HEK293T (cell line): ENCODE data around the gene BCL2A1.
"Not testable (repeated sequence)": the region's sequence is repeated elsewhere in the genome, so short reads cannot be mapped to it uniquely, and the experiment has no call there.

Experiments used
- CTCF ChIA-PET: fragments of 350-600 bp; formaldehyde crosslinking; extraction: SDS; loops from one replicate; lab custom pipeline; 2021; ENCODE audit warnings: antibody characterized with exemption, inconsistent platforms; lab: Yijun Ruan, JAX
- POLR2A ChIA-PET: fragments of 350-600 bp; formaldehyde crosslinking; extraction: SDS; loops from one replicate; lab custom pipeline; 2020; ENCODE audit warnings: antibody characterized with exemption, inconsistent platforms; lab: Yijun Ruan, JAX
- DNase-seq: peaks from one replicate; pipeline ENCODE4 v3.0.0; 2012; ENCODE audit warnings: mixed read lengths; ENCODE audit errors: extremely low spot score
- ARNT ChIP-seq: fragments of 450-650 bp; IDR thresholded peaks from 2 replicates; pipeline ENCODE4 v1.6.1; 2017; ENCODE audit warnings: mild to moderate bottlenecking
- BHLHE40 ChIP-seq: fragments of 450-650 bp; IDR thresholded peaks from 2 replicates; pipeline ENCODE4 v1.6.1; 2016; ENCODE audit warnings: mild to moderate bottlenecking, moderate library complexity, borderline replicate concordance
- CTBP1 ChIP-seq: fragments of 450-650 bp; IDR thresholded peaks from 2 replicates; pipeline ENCODE4 v1.6.1; 2016; ENCODE audit warnings: borderline replicate concordance
- ELF4 ChIP-seq: fragments of 450-650 bp; IDR thresholded peaks from 2 replicates; pipeline ENCODE4 v1.6.1; 2017; ENCODE audit warnings: antibody characterized with exemption
- FOXA1 ChIP-seq: fragments of 450-650 bp; IDR thresholded peaks from 2 replicates; pipeline ENCODE4 v1.6.1; 2016; ENCODE audit warnings: mild to moderate bottlenecking
- FOXK2 ChIP-seq: fragments of 450-650 bp; IDR thresholded peaks from 2 replicates; pipeline ENCODE4 v1.6.1; 2016; ENCODE audit warnings: mild to moderate bottlenecking
- FOXM1 ChIP-seq: fragments of 450-650 bp; IDR thresholded peaks from 2 replicates; pipeline ENCODE4 v1.6.1; 2017; ENCODE audit warnings: mild to moderate bottlenecking, borderline replicate concordance
- HDGF ChIP-seq: fragments of 450-650 bp; IDR thresholded peaks from 2 replicates; pipeline ENCODE4 v1.6.1; 2017; ENCODE audit warnings: antibody characterized with exemption, borderline replicate concordance
- L3MBTL2 ChIP-seq: fragments of 450-650 bp; conservative IDR thresholded peaks from 2 replicates; pipeline ENCODE4 v1.6.1; 2016; ENCODE audit warnings: mild to moderate bottlenecking
- LEF1 ChIP-seq: fragments of 450-650 bp; IDR thresholded peaks from 2 replicates; pipeline ENCODE4 v1.6.1; 2017; ENCODE audit warnings: mild to moderate bottlenecking, borderline replicate concordance
- NFRKB ChIP-seq: fragments of 450-650 bp; IDR thresholded peaks from 2 replicates; pipeline ENCODE4 v1.6.1; 2016; ENCODE audit warnings: mild to moderate bottlenecking, moderate library complexity
- SP1 ChIP-seq: fragments of 450-650 bp; IDR thresholded peaks from 2 replicates; pipeline ENCODE4 v1.6.1; 2017
- SUZ12 ChIP-seq: fragments of 450-650 bp; IDR thresholded peaks from 2 replicates; pipeline ENCODE4 v1.6.1; 2016; ENCODE audit warnings: mild to moderate bottlenecking
- TARDBP ChIP-seq: fragments of 450-650 bp; IDR thresholded peaks from 2 replicates; pipeline ENCODE4 v1.6.1; 2016
- ZNF384 ChIP-seq: fragments of 450-650 bp; IDR thresholded peaks from 2 replicates; pipeline ENCODE4 v1.6.1; 2016
- TF ChIP-seq, protein P1 (sequence below): fragments of 450-650 bp; IDR thresholded peaks from 2 replicates; pipeline ENCODE4 v1.6.1; 2016

The BCL2A1 gene

DNA sequence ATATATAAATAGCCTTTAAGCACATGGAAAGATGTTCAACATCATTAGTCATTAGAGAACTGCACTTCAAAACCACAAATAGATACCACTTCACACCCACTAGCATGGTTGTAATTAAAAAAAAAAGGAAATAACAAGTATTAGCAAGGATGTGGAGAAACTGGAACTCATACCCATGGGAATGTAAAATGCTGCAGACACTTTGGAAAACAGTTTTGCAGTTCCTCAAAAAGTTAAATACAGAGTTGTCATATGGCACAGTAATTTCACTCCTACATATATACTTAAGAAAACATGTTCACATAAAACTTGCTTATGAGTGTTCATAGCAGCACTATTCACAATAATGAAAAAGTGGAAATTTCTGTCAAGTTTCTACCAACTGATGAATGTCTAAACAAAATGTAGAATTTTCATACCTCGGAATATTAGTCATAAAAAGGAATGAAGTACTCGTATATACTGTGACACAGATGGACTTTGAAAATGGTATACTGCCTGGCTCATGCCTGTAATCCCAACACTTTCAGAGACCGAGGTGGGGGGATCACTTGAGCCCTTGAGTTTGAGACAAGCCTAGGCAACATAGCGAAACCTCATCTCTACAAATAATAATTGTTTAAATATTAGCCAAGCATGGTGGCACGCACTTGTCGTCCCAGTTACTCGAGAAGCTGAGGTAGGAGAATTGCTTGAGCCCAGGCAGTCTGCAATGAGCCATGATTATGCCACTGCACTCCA lies 28.1 kb downstream of the BCL2A1 start:
- CTCF ChIA-PET: interaction anchor here (1.1 kb wide), 1 partner anchor 19 kb away, joined by 3 read pairs; no protein-coding TSS in a partner anchor
- POLR2A ChIA-PET: interaction anchor here (2.4 kb wide), 1 partner anchor 19 kb away, joined by 13 read pairs; no protein-coding TSS in a partner anchor
- DNase-seq: no peak
- TF ChIP-seq NFRKB (no peak), SP1 (no peak), HDGF (no peak), ZNF384 (no peak), L3MBTL2 (no peak), FOXK2 (no peak)

DNA sequence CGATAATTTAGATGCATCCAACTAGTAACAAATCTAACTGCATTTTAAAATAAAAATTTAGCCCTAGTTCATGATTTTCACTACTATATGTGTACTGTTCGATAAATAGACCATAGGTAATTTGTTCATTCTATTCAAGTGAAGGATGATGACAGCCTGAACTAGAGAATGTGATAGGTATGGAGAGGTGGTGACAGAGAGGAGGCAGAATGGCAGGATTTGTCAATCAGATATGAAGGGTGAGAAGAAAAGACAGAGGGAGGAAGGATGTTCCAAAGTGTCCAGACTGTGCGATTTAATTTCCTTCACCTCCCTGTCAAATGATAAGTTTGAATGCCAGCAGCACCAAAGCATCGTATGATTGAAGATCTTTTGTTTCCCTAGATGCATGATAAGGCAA lies 31.6 kb downstream of the BCL2A1 start:
- POLR2A ChIA-PET: no interaction called here
- CTCF ChIA-PET: no interaction called here
- DNase-seq: no peak
- TF ChIP-seq ELF4 (no peak), SUZ12 (no peak), HDGF (no peak), CTBP1 (no peak), LEF1 (no peak), ARNT (no peak), SP1 (no peak), FOXK2 (no peak), BHLHE40 (no peak), FOXM1 (no peak), L3MBTL2 (no peak), ZNF384 (no peak), NFRKB (no peak), FOXA1 (no peak), TARDBP (no peak)
- TF ChIP-seq, protein P1, sequence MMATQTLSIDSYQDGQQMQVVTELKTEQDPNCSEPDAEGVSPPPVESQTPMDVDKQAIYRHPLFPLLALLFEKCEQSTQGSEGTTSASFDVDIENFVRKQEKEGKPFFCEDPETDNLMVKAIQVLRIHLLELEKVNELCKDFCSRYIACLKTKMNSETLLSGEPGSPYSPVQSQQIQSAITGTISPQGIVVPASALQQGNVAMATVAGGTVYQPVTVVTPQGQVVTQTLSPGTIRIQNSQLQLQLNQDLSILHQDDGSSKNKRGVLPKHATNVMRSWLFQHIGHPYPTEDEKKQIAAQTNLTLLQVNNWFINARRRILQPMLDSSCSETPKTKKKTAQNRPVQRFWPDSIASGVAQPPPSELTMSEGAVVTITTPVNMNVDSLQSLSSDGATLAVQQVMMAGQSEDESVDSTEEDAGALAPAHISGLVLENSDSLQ: no peak

DNA sequence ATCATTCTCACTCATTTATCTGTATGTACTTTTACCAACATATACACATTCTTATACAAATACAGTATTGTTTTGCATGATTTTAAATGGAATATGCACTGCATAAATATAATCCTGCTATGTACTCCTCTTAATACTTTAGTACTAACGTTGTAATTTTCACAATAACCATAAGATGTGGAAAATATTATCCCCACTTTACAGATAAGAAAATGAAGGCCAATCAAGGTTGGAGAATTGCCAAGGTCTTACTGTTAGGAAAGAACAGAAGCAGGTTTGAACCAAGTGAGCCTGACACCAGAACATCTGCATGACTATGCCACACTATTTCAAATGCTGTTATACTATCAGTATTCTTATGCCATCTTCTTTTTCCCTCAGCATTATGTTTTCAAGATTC lies 32.9 kb downstream of the BCL2A1 start:
- ChIA-PET POLR2A (no interaction called here), CTCF (no interaction called here)
- TF ChIP-seq BHLHE40 (no peak), TARDBP (no peak), ELF4 (no peak), FOXA1 (no peak), NFRKB (no peak), SUZ12 (no peak), SP1 (no peak), ZNF384 (no peak), L3MBTL2 (no peak), HDGF (no peak), CTBP1 (no peak), ARNT (no peak), LEF1 (no peak), FOXM1 (no peak), FOXK2 (no peak)
- TF ChIP-seq, protein P1: no peak
- no peak for DNase-seq

DNA sequence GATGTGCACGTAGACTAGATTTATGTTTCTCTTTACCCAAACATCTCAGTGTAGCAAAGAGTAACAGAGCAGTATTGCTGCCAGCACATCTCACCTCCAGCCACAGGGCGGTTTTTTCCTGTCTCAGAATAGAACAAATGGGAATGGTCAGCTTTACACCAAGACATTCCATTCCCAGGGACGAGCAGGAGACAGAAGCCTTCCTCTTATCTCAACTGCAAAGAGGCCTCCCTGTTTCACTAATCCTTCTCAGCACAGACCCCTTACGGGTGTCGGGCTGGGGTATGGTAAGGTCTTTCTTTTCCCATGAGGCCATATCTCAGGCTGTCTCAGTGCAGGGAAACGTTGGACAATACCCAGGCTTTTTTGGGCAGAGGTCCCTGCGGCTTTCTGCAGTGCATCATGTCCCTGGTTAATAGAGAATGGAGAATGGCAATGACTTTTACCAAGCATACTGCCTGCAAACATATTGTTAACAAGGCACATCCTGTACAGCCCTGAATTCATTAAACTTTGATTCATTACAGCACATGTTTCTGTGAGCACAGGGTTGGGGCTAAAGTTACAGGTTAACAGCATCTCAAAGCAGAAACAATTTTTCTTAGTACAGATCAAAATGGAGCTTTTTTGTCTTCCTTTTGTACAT lies 35.3 kb downstream of the BCL2A1 start:
- DNase-seq, CTCF ChIA-PET: not testable (repeated sequence)
- POLR2A ChIA-PET: interaction anchor here (1.5 kb wide), 1 partner anchor 12 kb away, joined by 8 read pairs; no protein-coding TSS in a partner anchor

DNA sequence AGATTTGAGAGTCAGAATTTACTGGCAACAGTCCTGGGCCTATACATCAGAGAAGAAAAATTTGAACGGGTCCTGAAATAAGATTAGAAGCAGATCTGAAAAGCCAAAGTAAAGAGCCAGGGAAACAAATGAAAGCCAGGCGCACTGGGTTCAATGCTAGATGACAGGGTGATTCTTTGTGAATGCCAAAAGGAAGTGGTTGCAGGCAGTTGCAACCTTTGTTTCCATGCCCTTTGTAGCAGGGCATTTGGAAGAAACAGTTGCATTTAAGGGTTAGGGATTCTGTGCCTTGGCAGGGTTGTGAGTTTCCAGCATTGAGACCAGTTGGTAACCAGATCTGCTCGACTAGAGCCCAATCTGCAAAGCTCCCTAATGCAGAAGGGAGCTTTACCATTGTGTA lies 37.8 kb downstream of the BCL2A1 start:
- no peak for DNase-seq
- TF ChIP-seq SUZ12 (no peak), LEF1 (no peak), FOXA1 (no peak), FOXK2 (no peak), HDGF (no peak), ARNT (no peak), SP1 (no peak), ZNF384 (no peak), BHLHE40 (no peak)
- TF ChIP-seq, protein P1: no peak
- ChIA-PET POLR2A (interaction anchor here (3.9 kb wide), 1 partner anchor 10 kb away, joined by 21 read pairs; no protein-coding TSS in a partner anchor), CTCF (no interaction called here)

DNA sequence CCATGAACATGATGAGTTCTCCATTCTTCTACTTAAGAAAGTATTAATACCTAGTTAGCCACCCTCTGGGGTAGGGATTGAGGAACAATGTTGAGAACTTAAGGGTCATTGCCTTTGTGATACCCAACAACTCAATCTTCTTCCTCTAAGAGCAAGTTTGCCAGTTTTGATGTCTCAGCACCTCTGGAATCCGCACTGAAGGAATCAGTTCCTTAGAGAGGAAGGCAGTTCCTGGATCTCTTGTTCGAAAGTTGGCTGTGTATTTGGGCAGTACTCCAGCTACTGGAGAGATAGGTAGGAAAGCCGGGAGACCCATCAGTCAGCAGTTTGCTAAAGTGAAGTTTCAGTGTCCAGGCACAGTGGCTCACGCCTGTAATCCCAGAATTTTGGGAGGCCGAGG lies 38.5 kb downstream of the BCL2A1 start:
- no peak for TF ChIP-seq NFRKB
- TF ChIP-seq ELF4: no peak
- TF ChIP-seq SP1: no peak
- no peak for TF ChIP-seq FOXM1
- no peak for TF ChIP-seq LEF1
- no peak for TF ChIP-seq L3MBTL2
- no peak for TF ChIP-seq SUZ12
- TF ChIP-seq, protein P1: no peak
- TF ChIP-seq ARNT: no peak
- no peak for TF ChIP-seq ZNF384
- no peak for TF ChIP-seq FOXA1
- TF ChIP-seq FOXK2: no peak
- no peak for TF ChIP-seq TARDBP
- TF ChIP-seq HDGF: no peak
- no peak for TF ChIP-seq BHLHE40
- TF ChIP-seq CTBP1: no peak
- POLR2A ChIA-PET: interaction anchor here (3.9 kb wide), 1 partner anchor 9 kb away, joined by 21 read pairs; no protein-coding TSS in a partner anchor
- CTCF ChIA-PET: no interaction called here
- DNase-seq: no peak
